GM12878 (cell line): ENCODE data around the gene OR1A1.

Experiments
- CBX5 ChIP-seq: sonication (generic); IDR thresholded peaks from 2 replicates; pipeline ENCODE4 v1.6.1; 2016; ENCODE audit warnings: low read depth, moderate library complexity, mild to moderate bottlenecking, inconsistent platforms
- CHD2 ChIP-seq: IDR thresholded peaks from 2 replicates; pipeline ENCODE4 v1.6.1; 2011; ENCODE audit warnings: low read depth, low read length, improper control_type of control experiment, borderline replicate concordance
- EP300 ChIP-seq, 2 experiments: fragments of 150-350 bp in 1 of 2; IDR thresholded peaks; 2 replicates each; pipeline ENCODE4 v1.6.1; 2011 to 2012; ENCODE audit warnings: low read depth in 2 of 2, low read length in 2 of 2, borderline replicate concordance in 1 of 2, improper control_type of control experiment in 1 of 2, inconsistent platforms in 1 of 2; ENCODE audit not compliant: control insufficient read depth in 1 of 2
- EZH2 ChIP-seq: IDR thresholded peaks from 2 replicates; pipeline ENCODE4 v1.6.1; 2012; ENCODE audit warnings: low read depth, mild to moderate bottlenecking, control low read depth, inconsistent platforms, low read length, borderline replicate concordance; ENCODE audit not compliant: control insufficient read depth
- FOS ChIP-seq: IDR thresholded peaks from 3 replicates; pipeline ENCODE4 v1.6.1; 2011; ENCODE audit warnings: borderline replicate concordance; ENCODE audit not compliant: insufficient read length; ENCODE audit errors: extremely low read depth
- FOXM1 ChIP-seq: IDR thresholded peaks from 2 replicates; pipeline ENCODE4 v1.6.1; 2012; ENCODE audit warnings: low read depth, mild to moderate bottlenecking, inconsistent platforms, low read length, moderate library complexity
- GATAD2B ChIP-seq: fragments of 450-650 bp; conservative IDR thresholded peaks from 2 replicates; pipeline ENCODE4 v1.6.1; 2017; ENCODE audit warnings: low read depth, mild to moderate bottlenecking, moderate library complexity
- NFXL1 ChIP-seq: fragments of 450-650 bp; IDR thresholded peaks from 2 replicates; pipeline ENCODE4 v1.6.1; 2017; ENCODE audit warnings: antibody characterized with exemption, mild to moderate bottlenecking, borderline replicate concordance
- POLR2A ChIP-seq: IDR thresholded peaks from 2 replicates; pipeline ENCODE4 v1.6.1; 2011; ENCODE audit warnings: low read depth, mild to moderate bottlenecking, low read length
- POLR2AphosphoS5 ChIP-seq: IDR thresholded peaks from 2 replicates; pipeline ENCODE4 v1.6.1; 2011; ENCODE audit warnings: mild to moderate bottlenecking, low read length, inconsistent platforms
- ZSCAN29 ChIP-seq: fragments of 450-650 bp; IDR thresholded peaks from 2 replicates; pipeline ENCODE4 v1.6.1; 2017; ENCODE audit warnings: mild to moderate bottlenecking, moderate library complexity
- TF ChIP-seq, protein P1 (sequence below), 3 experiments: IDR thresholded peaks in 2 of 3; conservative IDR thresholded peaks in 1 of 3; 2 replicates each; pipeline ENCODE4 v1.5.1; 2011; ENCODE audit warnings: low read depth in 3 of 3, low read length in 3 of 3, mild to moderate bottlenecking in 3 of 3, control low read depth in 2 of 3, moderate library complexity in 2 of 3, inconsistent platforms in 1 of 3, mixed read lengths in 1 of 3; ENCODE audit not compliant: control insufficient read depth in 2 of 3, insufficient read depth in 1 of 3; ENCODE audit errors: extremely low read depth in 1 of 3

- TF ChIP-seq, protein P1, sequence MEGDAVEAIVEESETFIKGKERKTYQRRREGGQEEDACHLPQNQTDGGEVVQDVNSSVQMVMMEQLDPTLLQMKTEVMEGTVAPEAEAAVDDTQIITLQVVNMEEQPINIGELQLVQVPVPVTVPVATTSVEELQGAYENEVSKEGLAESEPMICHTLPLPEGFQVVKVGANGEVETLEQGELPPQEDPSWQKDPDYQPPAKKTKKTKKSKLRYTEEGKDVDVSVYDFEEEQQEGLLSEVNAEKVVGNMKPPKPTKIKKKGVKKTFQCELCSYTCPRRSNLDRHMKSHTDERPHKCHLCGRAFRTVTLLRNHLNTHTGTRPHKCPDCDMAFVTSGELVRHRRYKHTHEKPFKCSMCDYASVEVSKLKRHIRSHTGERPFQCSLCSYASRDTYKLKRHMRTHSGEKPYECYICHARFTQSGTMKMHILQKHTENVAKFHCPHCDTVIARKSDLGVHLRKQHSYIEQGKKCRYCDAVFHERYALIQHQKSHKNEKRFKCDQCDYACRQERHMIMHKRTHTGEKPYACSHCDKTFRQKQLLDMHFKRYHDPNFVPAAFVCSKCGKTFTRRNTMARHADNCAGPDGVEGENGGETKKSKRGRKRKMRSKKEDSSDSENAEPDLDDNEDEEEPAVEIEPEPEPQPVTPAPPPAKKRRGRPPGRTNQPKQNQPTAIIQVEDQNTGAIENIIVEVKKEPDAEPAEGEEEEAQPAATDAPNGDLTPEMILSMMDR (IDR thresholded peaks at IDR 0.05 in 2 of 3, conservative IDR thresholded peaks at IDR 0.05 in 1 of 3; ENCODE audit: control insufficient read depth in 2 of 3, extremely low read depth in 1 of 3, insufficient read depth in 1 of 3, low read depth in 3 of 3, low read length in 3 of 3), result no peak
- no peak for TF ChIP-seq EP300 (IDR thresholded peaks at IDR 0.05; ENCODE audit: borderline replicate concordance in 1 of 2, control insufficient read depth in 1 of 2, low read depth in 2 of 2, low read length in 2 of 2)
- no peak for TF ChIP-seq POLR2AphosphoS5
- TF ChIP-seq EZH2, result no peak
- no peak for TF ChIP-seq GATAD2B
- TF ChIP-seq NFXL1, result no peak
- no peak for TF ChIP-seq ZSCAN29
- TF ChIP-seq POLR2A, result no peak
- TF ChIP-seq CBX5, result no peak
- no peak for TF ChIP-seq FOXM1
- TF ChIP-seq CHD2, result no peak
- TF ChIP-seq FOS, result no peak
Measured at GRCh38 chr17:3260600-3260999, 53.1 kb downstream of the OR1A1 start.
